ENCODE data around the gene CCDC85C.

The CCDC85C gene

DNA sequence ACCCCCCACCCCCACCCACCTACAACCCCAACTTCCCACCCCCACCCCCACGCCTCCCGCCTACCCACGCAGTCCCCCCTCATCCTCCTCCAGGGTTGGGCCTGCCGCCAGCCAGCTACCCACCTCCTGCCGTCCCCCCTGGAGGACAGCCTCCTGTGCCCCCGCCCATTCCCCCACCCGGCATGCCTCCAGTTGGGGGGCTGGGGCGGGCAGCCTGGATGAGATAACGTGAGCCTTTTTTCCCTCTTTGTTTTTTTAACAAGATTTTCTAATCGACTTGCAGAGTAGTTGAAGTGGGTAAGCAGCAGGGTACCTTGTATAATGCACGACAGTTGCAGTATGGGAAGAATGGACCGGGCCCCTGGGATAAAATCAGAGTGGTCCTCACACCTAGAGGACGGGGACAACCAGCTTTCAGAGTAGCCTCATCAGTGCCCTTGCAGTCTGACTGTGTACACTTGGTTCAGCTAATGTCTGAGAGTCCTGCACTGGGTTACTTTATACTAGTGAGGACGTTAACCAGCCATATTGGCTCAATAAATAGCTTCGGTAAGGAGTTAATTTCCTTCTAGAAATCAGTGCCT is 93.4 kb downstream of the CCDC85C start:
- WGBS (ENCODE audit: extremely low coverage, insufficient coverage, low lambda C conversion rate): no CpG with 5 or more reads among the region's 15 CpGs
- Histone ChIP-seq H2AK5ac (ENCODE audit: low read length) (no peak overlapping the region), H3K36me3 (ENCODE audit: control insufficient read depth, insufficient read depth, low read length) (peaks cover 9% of the 10 kb centered on the region), H3K4ac (ENCODE audit: low read depth, low read length) (no peak overlapping the region), H3K18ac (ENCODE audit: low read length) (no peak overlapping the region), H3K79me2 (ENCODE audit: control insufficient read depth, insufficient read depth, low read length) (no peaks in the 10 kb centered on the region), H3K27me3 (ENCODE audit: insufficient read depth, low read length, poor library complexity) (no peaks in the 10 kb centered on the region), H4K8ac (ENCODE audit: low read depth, low read length) (no peak overlapping the region), H2BK15ac (replicated peaks; ENCODE audit: low read depth) (no peak overlapping the region), H3K4me1 (ENCODE audit: control insufficient read depth, low read depth, low read length) (no peaks in the 10 kb centered on the region), H4K5ac (ENCODE audit: low read length) (no peak overlapping the region), H2BK120ac (ENCODE audit: low read depth, low read length) (no peak overlapping the region), H3K9ac (ENCODE audit: low read length) (no peak overlapping the region), H3K4me3 (ENCODE audit: low read length) (no peak overlapping the region), H3K79me1 (ENCODE audit: low read length) (no peaks in the 10 kb centered on the region), H3K56ac (ENCODE audit: low read length) (no peak overlapping the region), H3K4me2 (ENCODE audit: low read length) (no peak overlapping the region), H2BK5ac (ENCODE audit: low read length) (no peak overlapping the region), H3K27ac (ENCODE audit: low read depth, low read length) (no peak overlapping the region), H3K23ac (ENCODE audit: low read length) (no peak overlapping the region)
- no peak for DNase-seq

DNA sequence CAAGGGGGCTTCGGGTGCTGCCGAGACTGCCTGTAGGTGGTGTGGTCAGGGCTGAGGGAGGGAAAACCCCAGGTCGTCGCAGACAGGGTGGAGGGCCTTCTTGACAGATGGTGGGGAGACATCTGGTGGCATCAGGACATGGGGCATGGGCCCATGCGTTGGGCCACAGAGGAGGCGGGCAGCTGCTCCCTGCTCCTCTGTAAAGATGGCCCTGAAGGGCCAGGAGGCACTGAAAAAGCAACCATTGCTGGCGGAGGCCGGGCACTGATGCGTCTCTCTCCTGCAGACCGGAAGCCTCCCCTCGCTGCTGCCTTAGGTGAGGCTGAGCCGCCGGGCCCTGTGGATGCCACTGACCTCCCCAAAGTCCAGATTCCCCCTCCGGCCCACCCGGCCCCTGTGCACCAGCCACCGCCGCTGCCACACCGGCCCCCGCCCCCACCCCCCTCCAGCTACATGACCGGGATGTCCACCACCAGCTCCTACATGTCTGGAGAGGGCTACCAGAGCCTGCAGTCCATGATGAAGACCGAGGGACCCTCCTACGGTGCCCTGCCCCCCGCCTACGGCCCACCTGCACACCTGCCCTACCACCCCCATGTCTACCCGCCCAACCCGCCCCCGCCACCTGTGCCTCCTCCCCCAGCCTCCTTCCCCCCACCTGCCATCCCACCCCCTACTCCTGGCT is 94.0 kb downstream of the CCDC85C start:
- WGBS (ENCODE audit: extremely low coverage, insufficient coverage, low lambda C conversion rate): no CpG with 5 or more reads among the region's 27 CpGs
- Histone ChIP-seq H3K27me3 (ENCODE audit: insufficient read depth, low read length, poor library complexity) (no peaks in the 10 kb centered on the region), H3K56ac (ENCODE audit: low read length) (no peak overlapping the region), H2BK120ac (ENCODE audit: low read depth, low read length) (no peak overlapping the region), H3K4ac (ENCODE audit: low read depth, low read length) (no peak overlapping the region), H4K5ac (ENCODE audit: low read length) (no peak overlapping the region), H4K8ac (ENCODE audit: low read depth, low read length) (no peak overlapping the region), H3K36me3 (ENCODE audit: control insufficient read depth, insufficient read depth, low read length) (peaks cover 12% of the 10 kb centered on the region), H3K27ac (ENCODE audit: low read depth, low read length) (no peak overlapping the region), H3K4me1 (ENCODE audit: control insufficient read depth, low read depth, low read length) (no peaks in the 10 kb centered on the region), H2BK15ac (replicated peaks; ENCODE audit: low read depth) (no peak overlapping the region), H3K9ac (ENCODE audit: low read length) (no peak overlapping the region), H3K18ac (ENCODE audit: low read length) (no peak overlapping the region), H2BK5ac (ENCODE audit: low read length) (no peak overlapping the region), H3K4me2 (ENCODE audit: low read length) (no peak overlapping the region), H3K79me2 (ENCODE audit: control insufficient read depth, insufficient read depth, low read length) (no peaks in the 10 kb centered on the region), H3K79me1 (ENCODE audit: low read length) (no peaks in the 10 kb centered on the region), H3K4me3 (ENCODE audit: low read length) (no peak overlapping the region), H3K23ac (ENCODE audit: low read length) (no peak overlapping the region), H2AK5ac (ENCODE audit: low read length) (no peak overlapping the region)
- no peak for DNase-seq

DNA sequence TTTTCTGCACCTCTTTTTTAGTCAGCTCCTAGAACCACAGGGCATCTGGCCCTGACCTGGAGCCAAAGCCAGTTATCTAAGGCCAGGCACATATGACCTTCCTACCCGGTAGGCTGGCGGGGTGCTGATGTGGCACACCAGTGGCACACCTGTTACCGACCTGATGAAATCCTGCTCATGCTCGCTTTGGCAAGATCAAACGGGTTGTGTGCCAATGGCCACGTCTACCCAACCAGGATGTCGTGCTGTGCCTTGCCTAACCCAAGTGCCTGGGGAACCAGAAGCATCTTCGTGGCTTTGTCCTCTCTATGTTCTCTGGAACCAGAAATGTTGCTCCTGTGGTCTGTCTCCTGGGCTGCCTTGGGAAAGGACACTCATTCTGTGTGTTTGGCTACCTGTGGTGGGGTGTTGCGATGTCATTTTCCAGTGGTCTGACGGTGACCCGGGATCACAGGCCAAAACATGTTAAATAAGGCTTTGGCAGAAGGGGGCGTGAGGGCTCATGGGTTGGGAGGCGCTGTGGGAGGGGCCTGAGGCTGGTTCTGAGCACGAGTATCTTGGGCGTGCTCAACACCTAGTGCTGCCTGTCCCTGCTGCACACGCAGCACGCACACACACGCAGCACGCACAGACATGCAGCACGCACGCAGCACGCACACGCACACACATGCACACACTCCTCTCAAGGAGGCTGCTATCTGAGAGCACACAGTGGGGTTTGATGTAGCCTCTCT is 94.9 kb downstream of the CCDC85C start:
- Histone ChIP-seq H3K4me2 (ENCODE audit: low read length) (no peak overlapping the region), H2BK5ac (ENCODE audit: low read length) (no peak overlapping the region), H2BK15ac (replicated peaks; ENCODE audit: low read depth) (no peak overlapping the region), H3K79me1 (ENCODE audit: low read length) (no peaks in the 10 kb centered on the region), H3K4ac (ENCODE audit: low read depth, low read length) (no peak overlapping the region), H3K9ac (ENCODE audit: low read length) (no peak overlapping the region), H3K4me3 (ENCODE audit: low read length) (no peak overlapping the region), H3K56ac (ENCODE audit: low read length) (no peak overlapping the region), H3K79me2 (ENCODE audit: control insufficient read depth, insufficient read depth, low read length) (no peaks in the 10 kb centered on the region), H4K8ac (ENCODE audit: low read depth, low read length) (no peak overlapping the region), H3K27me3 (ENCODE audit: insufficient read depth, low read length, poor library complexity) (no peaks in the 10 kb centered on the region), H2BK120ac (ENCODE audit: low read depth, low read length) (no peak overlapping the region), H2AK5ac (ENCODE audit: low read length) (no peak overlapping the region), H3K36me3 (ENCODE audit: control insufficient read depth, insufficient read depth, low read length) (peaks cover 16% of the 10 kb centered on the region), H3K23ac (ENCODE audit: low read length) (no peak overlapping the region), H3K18ac (ENCODE audit: low read length) (no peak overlapping the region), H3K27ac (ENCODE audit: low read depth, low read length) (no peak overlapping the region), H4K5ac (ENCODE audit: low read length) (no peak overlapping the region), H3K4me1 (ENCODE audit: control insufficient read depth, low read depth, low read length) (no peaks in the 10 kb centered on the region)
- DNase-seq: peak; percentile 40
- no CpG with 5 or more reads among the region's 23 CpGs for WGBS (ENCODE audit: extremely low coverage, insufficient coverage, low lambda C conversion rate)

DNA sequence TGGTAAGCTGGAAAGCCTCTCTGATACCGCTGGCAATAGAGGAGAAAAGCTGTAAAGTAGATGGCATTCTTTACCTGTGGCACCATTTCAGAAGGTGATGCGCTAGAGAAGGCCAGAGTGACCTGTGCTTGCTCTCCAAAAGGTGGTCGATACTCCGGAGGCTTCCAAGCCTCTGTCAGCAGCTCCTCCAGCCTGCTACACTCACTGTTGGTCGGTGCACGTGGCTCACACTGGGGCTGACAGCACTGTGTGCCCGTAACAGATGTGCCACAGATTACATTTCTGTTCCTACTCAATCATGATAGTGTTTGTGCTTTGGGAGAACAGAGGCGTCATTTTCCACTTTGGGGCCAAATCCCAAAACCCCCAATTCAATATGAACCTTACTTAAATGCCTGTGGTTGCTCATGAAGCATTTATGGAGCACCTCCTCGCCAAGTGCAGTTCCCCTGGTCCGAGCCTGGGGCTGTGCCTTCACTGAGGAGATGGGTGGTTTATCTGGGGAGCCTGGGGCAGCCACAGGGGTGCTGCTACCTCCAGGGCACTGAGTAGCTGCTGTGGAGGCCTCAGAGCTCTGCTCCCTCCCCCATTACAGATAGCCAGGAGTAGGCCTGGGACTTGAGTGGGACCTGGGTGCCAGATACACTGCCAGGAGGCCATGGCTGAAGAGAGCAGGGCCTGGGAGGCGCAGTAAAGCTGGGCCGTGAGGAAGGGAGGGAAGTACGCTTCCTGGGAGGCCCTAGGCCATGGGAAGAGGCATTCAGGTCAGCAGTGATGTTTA is 96.0 kb downstream of the CCDC85C start:
- Histone ChIP-seq H2AK5ac (ENCODE audit: low read length) (no peak overlapping the region), H3K27me3 (ENCODE audit: insufficient read depth, low read length, poor library complexity) (no peaks in the 10 kb centered on the region), H3K36me3 (ENCODE audit: control insufficient read depth, insufficient read depth, low read length) (peaks cover 16% of the 10 kb centered on the region), H3K18ac (ENCODE audit: low read length) (no peak overlapping the region), H3K56ac (ENCODE audit: low read length) (no peak overlapping the region), H2BK5ac (ENCODE audit: low read length) (no peak overlapping the region), H4K8ac (ENCODE audit: low read depth, low read length) (no peak overlapping the region), H2BK120ac (ENCODE audit: low read depth, low read length) (no peak overlapping the region), H2BK15ac (replicated peaks; ENCODE audit: low read depth) (no peak overlapping the region), H3K27ac (ENCODE audit: low read depth, low read length) (no peak overlapping the region), H4K5ac (ENCODE audit: low read length) (no peak overlapping the region), H3K4ac (ENCODE audit: low read depth, low read length) (no peak overlapping the region), H3K79me2 (ENCODE audit: control insufficient read depth, insufficient read depth, low read length) (no peaks in the 10 kb centered on the region), H3K9ac (ENCODE audit: low read length) (no peak overlapping the region), H3K4me1 (ENCODE audit: control insufficient read depth, low read depth, low read length) (no peaks in the 10 kb centered on the region), H3K4me2 (ENCODE audit: low read length) (no peak overlapping the region), H3K4me3 (ENCODE audit: low read length) (no peak overlapping the region), H3K23ac (ENCODE audit: low read length) (no peak overlapping the region), H3K79me1 (ENCODE audit: low read length) (no peaks in the 10 kb centered on the region)
- DNase-seq: no peak
- no CpG with 5 or more reads among the region's 13 CpGs for WGBS (ENCODE audit: extremely low coverage, insufficient coverage, low lambda C conversion rate)

DNA sequence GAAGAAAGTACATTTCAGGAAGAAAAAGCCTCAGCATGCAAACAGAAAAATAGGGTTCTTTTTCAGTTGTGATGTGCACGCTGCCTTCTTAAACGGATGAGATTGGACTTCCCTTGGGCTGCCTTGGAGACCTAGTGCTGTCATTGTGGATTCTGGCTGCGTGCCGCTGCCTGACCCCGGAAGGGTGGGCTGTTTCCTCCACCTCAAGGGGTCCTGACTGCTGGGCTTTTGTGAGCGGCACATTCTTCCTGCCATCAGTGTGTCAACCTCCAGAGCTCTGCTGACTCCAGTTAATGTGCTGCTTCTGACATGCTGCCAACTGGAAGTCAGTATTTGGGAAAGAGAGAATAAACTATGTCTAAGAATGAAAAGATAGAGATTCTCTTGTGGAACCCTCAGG is 97.7 kb downstream of the CCDC85C start:
- H3K4me1 ChIP-seq (ENCODE audit: control insufficient read depth, low read depth, low read length): no peaks in the 10 kb centered on the region
- H4K8ac ChIP-seq (ENCODE audit: low read depth, low read length): no peak overlapping the region
- no peak overlapping the region for H3K27ac ChIP-seq (ENCODE audit: low read depth, low read length)
- H2AK5ac ChIP-seq (ENCODE audit: low read length): no peak overlapping the region
- no peaks in the 10 kb centered on the region for H3K79me1 ChIP-seq (ENCODE audit: low read length)
- no peak overlapping the region for H3K18ac ChIP-seq (ENCODE audit: low read length)
- no peaks in the 10 kb centered on the region for H3K27me3 ChIP-seq (ENCODE audit: insufficient read depth, low read length, poor library complexity)
- H3K4me2 ChIP-seq (ENCODE audit: low read length): no peak overlapping the region
- H3K56ac ChIP-seq (ENCODE audit: low read length): no peak overlapping the region
- no peak overlapping the region for H3K4me3 ChIP-seq (ENCODE audit: low read length)
- peaks cover 21% of the 10 kb centered on the region for H3K36me3 ChIP-seq (ENCODE audit: control insufficient read depth, insufficient read depth, low read length)
- WGBS (ENCODE audit: extremely low coverage, insufficient coverage, low lambda C conversion rate): no CpG with 5 or more reads among the region's 6 CpGs
- H3K79me2 ChIP-seq (ENCODE audit: control insufficient read depth, insufficient read depth, low read length): no peaks in the 10 kb centered on the region
- no peak overlapping the region for H3K9ac ChIP-seq (ENCODE audit: low read length)
- H3K4ac ChIP-seq (ENCODE audit: low read depth, low read length): no peak overlapping the region
- no peak overlapping the region for H2BK120ac ChIP-seq (ENCODE audit: low read depth, low read length)
- no peak overlapping the region for H4K5ac ChIP-seq (ENCODE audit: low read length)
- no peak overlapping the region for H2BK15ac ChIP-seq (replicated peaks; ENCODE audit: low read depth)
- H2BK5ac ChIP-seq (ENCODE audit: low read length): no peak overlapping the region
- no peak for DNase-seq
- no peak overlapping the region for H3K23ac ChIP-seq (ENCODE audit: low read length)
